IgD-negative memory B cell (primary cell): Measurements from ENCODE around the gene DAPK2. TPM values are rescaled to one million over a fixed set of nuclear protein-coding genes. Genes with fewer than 3 reads are reported as not detected.
"Not testable (repeated sequence)": the region's sequence is repeated elsewhere in the genome, so short reads cannot be mapped to it uniquely, and the experiment has no call there.

Experiments used
- H3K27ac Mint-ChIP-seq, 3 donors: one replicate each; pipeline ENCODE4 v1.8.0; 2020 to 2022; ENCODE audit warnings: mild to moderate bottlenecking in 3 of 3, mixed read lengths in 3 of 3, moderate library complexity in 1 of 3
- H3K27me3 Mint-ChIP-seq: one replicate; pipeline ENCODE4 v1.8.0; 2021; ENCODE audit warnings: mixed read lengths
- H3K36me3 Mint-ChIP-seq: one replicate; pipeline ENCODE4 v1.8.0; 2020; ENCODE audit warnings: mild to moderate bottlenecking, mixed read lengths
- H3K4me1 Mint-ChIP-seq, 3 donors: one replicate each; pipeline ENCODE4 v1.8.0; 2020 to 2022; ENCODE audit warnings: mixed read lengths in 3 of 3, mild to moderate bottlenecking in 1 of 3
- H3K4me3 Mint-ChIP-seq, 4 donors: one replicate each; pipeline ENCODE4 v1.8.0; 2020 to 2022; ENCODE audit warnings: mild to moderate bottlenecking in 4 of 4, mixed read lengths in 4 of 4, moderate library complexity in 3 of 4
- H3K9me3 Mint-ChIP-seq, 3 donors: one replicate each; pipeline ENCODE4 v1.8.0; 2020 to 2021; ENCODE audit warnings: mixed read lengths in 3 of 3, mild to moderate bottlenecking in 1 of 3
- polyA plus RNA-seq: library from polyadenylated mRNA; unstranded; fragments of 300-500 nt; fragmentation: Illumina TruSeq; gene quantifications from one replicate; pipeline ENCODE4 v1.2.3, GENCODE V29; 2021

The DAPK2 gene
- polyA plus RNA-seq, 1 donor from 2014 or later, result 7.7 TPM

DNA sequence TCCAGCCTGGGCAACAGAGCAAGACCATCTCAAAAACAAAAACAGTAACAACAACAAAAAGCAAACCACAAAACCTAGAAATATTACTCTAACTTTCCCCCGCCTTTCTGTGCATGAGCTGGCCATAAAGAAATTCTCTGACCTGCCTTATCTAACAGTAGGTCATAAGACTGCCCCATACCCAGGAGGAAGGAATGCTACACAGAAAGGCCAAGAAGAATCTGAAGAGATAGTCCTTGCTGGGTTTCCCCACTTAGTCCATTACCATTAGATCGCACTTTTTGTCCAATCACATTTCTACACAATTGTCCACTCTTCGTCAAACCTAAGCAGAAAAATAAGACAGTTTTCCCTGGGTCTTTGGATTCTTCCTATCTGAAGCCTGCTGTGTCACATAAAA is 23.8 kb upstream of the DAPK2 start:
- H3K36me3 Mint-ChIP-seq, result peaks cover 6% of the 10 kb centered on the region
- peak overlapping the region in 1 of 4 donors; percentile 81 for H3K4me3 Mint-ChIP-seq
- H3K9me3 Mint-ChIP-seq, result no peaks in the 10 kb centered on the region
- peaks cover 17 to 25% (median 21%) of the 10 kb centered on the region in 3 donors for H3K4me1 Mint-ChIP-seq
- no peaks in the 10 kb centered on the region for H3K27me3 Mint-ChIP-seq
- peak overlapping the region in 2 of 3 donors; percentile 47 to 87 for H3K27ac Mint-ChIP-seq

DNA sequence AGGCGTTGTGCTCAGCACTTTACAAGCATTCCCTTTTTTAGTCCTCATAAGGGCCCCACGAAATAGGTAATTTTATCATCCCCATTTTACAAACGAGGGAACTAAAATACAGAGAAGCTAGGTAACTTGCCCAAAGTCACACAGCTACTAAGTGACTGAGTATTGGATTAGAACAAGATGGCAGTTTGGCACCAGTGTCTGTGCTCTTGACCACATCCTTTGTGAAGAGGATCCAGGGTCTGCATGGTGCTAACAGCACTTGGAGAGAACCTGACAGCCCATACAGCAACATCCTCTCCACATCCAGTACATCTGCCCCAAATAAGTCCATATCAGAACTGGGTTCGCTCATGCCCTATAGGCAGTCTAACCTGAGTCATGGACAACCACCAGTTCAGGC is 21.8 kb upstream of the DAPK2 start:
- Mint-ChIP-seq H3K27me3 (no peaks in the 10 kb centered on the region), H3K27ac (no peak overlapping the region), H3K4me1 (peaks cover 17 to 20% (median 18%) of the 10 kb centered on the region in 3 donors), H3K9me3 (no peaks in the 10 kb centered on the region), H3K4me3 (no peak overlapping the region), H3K36me3 (peaks cover 6% of the 10 kb centered on the region)

DNA sequence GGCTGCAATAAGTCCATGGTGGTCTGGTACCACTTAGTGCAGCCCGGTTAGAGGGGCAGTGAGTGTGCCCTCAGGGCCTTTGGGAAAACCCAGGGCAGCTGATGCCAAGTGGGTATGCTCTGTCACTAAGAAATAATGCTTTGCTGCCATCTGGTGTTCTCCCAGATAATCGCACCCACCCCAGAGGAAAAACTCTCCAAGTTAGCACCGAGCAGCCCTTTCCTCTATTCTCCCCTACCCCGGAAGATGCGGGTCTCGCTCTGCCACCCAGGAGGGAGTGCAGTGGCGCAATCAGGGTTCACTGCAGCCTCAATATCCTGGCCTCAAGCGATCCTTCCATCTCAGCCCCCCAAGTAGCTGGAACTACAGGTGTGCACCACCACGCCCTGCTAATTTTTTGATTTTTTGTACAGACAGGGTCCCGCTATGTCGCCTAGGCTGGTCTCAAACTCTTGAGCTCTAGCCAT is 21.3 kb upstream of the DAPK2 start:
- H3K9me3 Mint-ChIP-seq, result no peaks in the 10 kb centered on the region
- H3K4me3 Mint-ChIP-seq, result peak overlapping the region in 1 of 4 donors; percentile 77
- H3K36me3 Mint-ChIP-seq, result peaks cover 6% of the 10 kb centered on the region
- peaks cover 17 to 18% (median 17%) of the 10 kb centered on the region in 3 donors for H3K4me1 Mint-ChIP-seq
- H3K27me3 Mint-ChIP-seq, result no peaks in the 10 kb centered on the region
- H3K27ac Mint-ChIP-seq, result peak overlapping the region in 1 of 3 donors; percentile 16

DNA sequence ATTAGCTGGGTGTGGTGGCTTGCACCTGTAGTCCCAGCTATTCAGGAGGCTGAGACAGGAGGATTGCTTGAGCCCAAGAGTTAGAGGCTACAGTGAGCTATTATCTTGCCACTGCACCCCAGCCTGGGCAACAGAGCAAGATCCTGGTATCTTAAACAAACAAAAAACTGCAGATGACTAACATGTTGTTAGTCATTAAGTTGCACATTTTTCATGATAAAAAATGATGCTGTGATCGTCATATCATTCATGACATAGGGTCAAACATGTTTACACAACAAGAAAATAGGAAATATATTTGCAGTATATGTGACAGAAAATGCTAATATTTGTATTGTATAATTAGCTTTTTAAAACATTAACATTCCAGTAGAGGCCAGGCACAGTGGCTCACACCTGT is 20.2 kb upstream of the DAPK2 start:
- no peak overlapping the region for H3K27ac Mint-ChIP-seq
- H3K9me3 Mint-ChIP-seq, result no peaks in the 10 kb centered on the region
- no peaks in the 10 kb centered on the region for H3K27me3 Mint-ChIP-seq
- peaks cover 1% of the 10 kb centered on the region for H3K36me3 Mint-ChIP-seq
- peaks cover 17 to 18% (median 17%) of the 10 kb centered on the region in 3 donors for H3K4me1 Mint-ChIP-seq
- H3K4me3 Mint-ChIP-seq, result no peak overlapping the region

DNA sequence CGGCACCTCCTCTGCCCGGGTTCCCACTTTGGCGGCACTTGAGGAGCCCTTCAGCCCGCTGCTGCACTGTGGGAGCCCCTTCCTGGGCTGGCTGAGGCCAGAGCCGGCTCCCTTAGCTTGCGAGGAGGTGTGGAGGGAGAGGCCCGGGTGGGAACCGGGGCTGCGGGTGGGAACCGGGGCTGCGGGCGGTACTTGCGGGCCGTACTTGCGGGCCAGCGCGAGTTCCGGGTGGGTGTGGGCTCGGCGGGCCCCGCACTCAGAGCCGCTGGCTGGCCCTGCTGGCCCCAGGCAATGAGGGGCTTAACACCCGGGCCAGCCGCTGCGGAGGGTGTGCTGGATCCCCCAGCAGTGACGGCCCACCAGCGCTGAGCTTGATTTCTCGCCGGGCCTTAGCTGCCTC is 14.4 kb upstream of the DAPK2 start:
- Mint-ChIP-seq H3K36me3 (peaks cover 1% of the 10 kb centered on the region), H3K27me3 (no peaks in the 10 kb centered on the region), H3K27ac (no peak overlapping the region), H3K9me3 (no peaks in the 10 kb centered on the region), H3K4me3 (no peak overlapping the region), H3K4me1 (no peaks in the 10 kb centered on the region)

DNA sequence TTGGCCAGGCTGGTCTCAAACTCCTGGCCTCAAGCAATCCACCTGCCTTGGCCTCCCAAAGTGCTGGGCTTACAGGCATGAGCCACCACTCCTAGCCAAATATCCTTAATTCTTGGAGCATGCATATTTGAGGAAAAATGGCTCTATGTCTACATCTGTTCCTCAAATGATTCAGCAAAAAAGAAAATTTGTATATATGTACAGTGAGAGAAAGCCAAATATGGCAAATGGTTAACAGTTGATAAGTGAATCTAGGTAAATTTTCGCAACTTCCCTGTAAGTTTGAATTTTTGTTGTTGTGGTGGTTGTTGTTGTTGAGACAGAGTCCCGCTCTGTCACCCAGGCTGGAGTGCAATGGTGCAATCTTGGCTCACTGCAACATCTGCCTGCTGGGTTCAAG is 12.8 kb upstream of the DAPK2 start:
- not testable (repeated sequence) for H3K27ac Mint-ChIP-seq, H3K36me3 Mint-ChIP-seq, H3K4me3 Mint-ChIP-seq, H3K27me3 Mint-ChIP-seq, H3K9me3 Mint-ChIP-seq, H3K4me1 Mint-ChIP-seq

DNA sequence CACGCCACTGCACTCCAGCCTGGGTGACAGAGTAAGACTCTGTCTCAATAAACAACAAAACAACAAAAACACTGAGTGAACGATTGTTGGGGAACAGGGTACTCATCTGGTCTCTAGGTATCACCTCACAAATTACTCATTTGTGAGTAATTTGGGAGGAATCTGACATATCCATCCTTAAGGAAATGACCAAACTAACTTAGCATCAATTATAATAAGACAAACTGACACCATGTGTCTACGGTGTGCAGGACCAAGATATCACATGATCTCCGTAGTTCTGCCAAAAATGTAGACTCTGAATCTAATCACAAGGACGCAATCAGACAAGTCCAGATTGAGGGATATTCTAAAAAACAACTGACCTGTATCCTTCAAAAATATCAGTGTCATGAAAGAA is 12.0 kb upstream of the DAPK2 start:
- Mint-ChIP-seq H3K36me3 (peaks cover 1% of the 10 kb centered on the region), H3K4me3 (no peak overlapping the region), H3K27me3 (no peaks in the 10 kb centered on the region), H3K27ac (peak overlapping the region in 1 of 3 donors; percentile 6), H3K9me3 (no peaks in the 10 kb centered on the region), H3K4me1 (no peaks in the 10 kb centered on the region)

DNA sequence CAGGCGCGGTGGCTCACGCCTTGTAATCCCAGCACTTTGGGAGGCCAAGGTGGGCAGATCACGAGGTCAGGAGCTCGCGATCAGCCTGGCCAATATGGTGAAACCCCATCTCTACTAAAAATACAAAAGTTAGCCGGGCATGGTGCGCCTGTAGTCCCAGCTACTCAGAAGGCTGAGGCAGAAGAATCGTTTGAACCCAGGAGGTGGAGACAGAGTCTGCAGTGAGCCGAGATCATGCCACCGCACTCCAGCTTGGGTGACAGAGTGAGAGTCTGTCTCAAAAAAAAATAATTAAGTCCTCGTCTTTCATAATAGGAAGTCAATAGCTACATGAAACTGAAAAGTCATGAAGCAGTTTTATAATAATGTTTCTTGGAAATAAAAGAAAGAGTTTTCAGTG is 7.4 kb upstream of the DAPK2 start:
- H3K4me3 Mint-ChIP-seq, H3K27me3 Mint-ChIP-seq, H3K27ac Mint-ChIP-seq, H3K9me3 Mint-ChIP-seq, H3K36me3 Mint-ChIP-seq, H3K4me1 Mint-ChIP-seq: not testable (repeated sequence)

DNA sequence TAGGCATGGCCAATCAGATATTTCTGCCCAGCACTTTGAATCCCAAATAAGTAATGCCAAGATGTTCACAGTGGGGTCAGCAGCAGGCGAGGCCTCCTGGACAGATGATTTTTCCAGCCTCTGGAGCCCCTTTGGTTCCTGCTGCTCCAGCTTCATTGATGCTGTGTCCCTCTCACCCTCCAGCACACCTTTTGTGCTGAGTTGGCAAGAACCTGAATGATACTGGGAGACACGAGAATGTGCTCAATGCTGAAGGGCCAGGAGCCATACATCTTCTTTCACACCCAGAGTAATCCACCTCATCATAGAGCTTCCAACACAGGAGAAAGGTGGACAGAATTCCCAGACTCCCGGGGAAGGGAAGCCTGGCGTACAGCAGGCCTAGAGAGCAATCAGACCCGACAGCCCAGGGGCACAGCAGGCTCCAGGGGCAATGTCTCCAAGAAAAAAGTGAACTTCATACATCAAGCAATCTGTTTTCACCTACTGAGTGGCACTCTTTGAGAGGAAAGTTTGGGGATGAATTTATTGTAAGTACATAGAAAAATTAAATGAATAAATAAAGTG is 6.7 kb upstream of the DAPK2 start:
- Mint-ChIP-seq H3K4me3 (no peak overlapping the region), H3K36me3 (peaks cover 2% of the 10 kb centered on the region), H3K9me3 (no peaks in the 10 kb centered on the region), H3K27me3 (peaks cover 2% of the 10 kb centered on the region), H3K4me1 (peaks cover 8 to 16% (median 9%) of the 10 kb centered on the region in 3 donors), H3K27ac (no peak overlapping the region)

DNA sequence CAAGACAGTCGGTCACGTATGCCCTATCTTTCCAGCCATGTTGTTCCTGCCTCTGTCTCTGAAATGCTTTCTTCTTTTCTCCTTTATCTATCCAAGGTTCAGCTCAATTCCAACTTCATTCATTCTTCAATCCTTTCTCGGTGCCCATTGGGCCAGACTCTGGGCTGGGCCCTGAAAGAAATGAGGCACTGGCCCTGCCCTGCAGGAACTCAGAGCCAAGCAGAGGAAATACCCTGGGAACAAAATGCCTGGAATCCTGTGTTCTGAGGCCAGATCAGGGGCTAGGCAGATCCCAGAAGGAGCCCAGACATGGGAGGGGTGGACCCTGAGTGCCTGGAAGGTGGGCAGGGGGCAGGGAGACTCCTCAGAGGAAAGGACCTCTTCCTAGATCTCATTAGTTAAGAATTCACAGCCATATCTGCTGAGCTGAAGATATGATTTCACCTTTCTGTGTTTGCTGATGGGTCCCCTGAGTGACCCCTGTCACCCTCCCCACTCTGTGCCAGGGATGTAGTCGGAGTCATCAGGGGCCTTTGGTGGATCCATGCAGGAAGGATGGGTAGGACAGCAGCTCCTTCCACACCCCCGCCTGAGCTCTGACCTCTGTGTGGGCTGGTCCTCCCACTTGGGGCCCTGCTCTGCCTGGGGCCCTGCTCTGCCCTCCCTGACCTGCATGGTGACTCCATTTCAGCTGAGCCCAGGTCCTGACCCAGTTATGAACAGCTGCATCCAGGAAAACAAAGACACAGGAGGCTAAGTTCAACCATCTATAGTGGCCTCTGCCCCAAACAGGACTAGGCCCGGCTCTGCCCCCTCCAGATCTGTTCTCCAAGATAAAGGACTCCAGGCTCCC is 5.3 kb upstream of the DAPK2 start:
- Mint-ChIP-seq H3K4me3 (no peak overlapping the region), H3K36me3 (peaks cover 2% of the 10 kb centered on the region), H3K9me3 (no peaks in the 10 kb centered on the region), H3K27ac (no peak overlapping the region), H3K4me1 (peaks cover 13 to 24% (median 14%) of the 10 kb centered on the region in 3 donors), H3K27me3 (peaks cover 2% of the 10 kb centered on the region)

DNA sequence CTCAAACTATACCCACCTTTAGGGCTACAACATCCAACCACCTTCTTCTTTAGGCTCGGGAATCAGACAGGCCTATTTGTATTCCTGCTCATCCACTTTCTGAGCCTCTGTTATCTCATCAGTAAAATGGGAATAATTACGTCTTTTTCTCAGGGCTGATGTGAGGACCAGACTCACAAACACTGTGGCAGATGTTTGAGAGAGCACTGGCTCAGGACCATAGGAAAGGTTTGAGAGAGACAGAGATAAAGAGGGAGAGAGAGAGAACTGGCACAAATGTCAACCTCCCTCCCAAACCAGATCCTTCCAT is 4.8 kb upstream of the DAPK2 start:
- Mint-ChIP-seq H3K27ac (no peak overlapping the region), H3K36me3 (peaks cover 2% of the 10 kb centered on the region), H3K4me1 (peaks cover 13 to 26% (median 15%) of the 10 kb centered on the region in 3 donors), H3K4me3 (no peak overlapping the region), H3K9me3 (no peaks in the 10 kb centered on the region), H3K27me3 (peaks cover 2% of the 10 kb centered on the region)

DNA sequence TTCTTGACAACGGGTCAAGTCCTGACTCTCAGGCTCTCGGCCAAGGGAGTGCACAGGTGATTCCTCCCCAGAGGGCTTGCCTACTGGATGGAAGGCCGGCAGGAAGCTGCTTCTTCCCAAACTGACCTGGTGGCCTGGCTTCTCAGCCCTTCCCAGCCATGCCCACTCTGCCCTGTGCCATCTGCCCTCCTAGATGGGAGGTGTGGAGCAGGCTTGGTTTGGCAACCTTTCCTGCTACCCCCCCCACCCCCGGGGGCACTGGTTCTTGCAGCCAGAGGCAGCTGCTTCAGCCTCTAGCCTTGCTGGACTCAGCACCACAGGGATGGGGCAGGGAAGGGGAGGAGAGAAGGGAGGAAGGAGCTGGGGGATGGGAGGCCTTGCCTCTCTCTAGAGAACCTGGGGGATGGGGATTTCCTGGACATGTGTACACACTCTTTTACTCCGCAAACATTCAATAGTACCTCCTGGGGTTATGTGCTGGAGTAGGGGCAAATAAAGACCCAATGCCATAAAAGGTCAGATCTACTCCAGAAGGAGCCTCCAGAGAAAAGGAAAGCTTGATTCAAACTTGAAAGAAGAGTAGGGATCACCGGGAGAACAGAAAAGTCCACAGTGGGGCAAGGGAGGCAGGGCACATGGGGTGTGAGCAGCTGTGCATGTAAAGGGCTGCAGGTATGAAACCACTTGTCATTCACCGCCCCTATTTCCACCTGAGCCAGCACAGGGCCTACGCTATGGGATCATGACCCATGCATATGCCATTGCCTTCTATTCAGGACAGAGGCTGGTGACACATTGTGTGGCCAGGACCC is 4.2 kb upstream of the DAPK2 start:
- peak overlapping the region in 1 of 4 donors; percentile 68 for H3K4me3 Mint-ChIP-seq
- peaks cover 2% of the 10 kb centered on the region for H3K27me3 Mint-ChIP-seq
- H3K36me3 Mint-ChIP-seq, result peaks cover 2% of the 10 kb centered on the region
- H3K9me3 Mint-ChIP-seq, result no peaks in the 10 kb centered on the region
- no peak overlapping the region for H3K27ac Mint-ChIP-seq
- H3K4me1 Mint-ChIP-seq, result peaks cover 15 to 28% (median 17%) of the 10 kb centered on the region in 3 donors

DNA sequence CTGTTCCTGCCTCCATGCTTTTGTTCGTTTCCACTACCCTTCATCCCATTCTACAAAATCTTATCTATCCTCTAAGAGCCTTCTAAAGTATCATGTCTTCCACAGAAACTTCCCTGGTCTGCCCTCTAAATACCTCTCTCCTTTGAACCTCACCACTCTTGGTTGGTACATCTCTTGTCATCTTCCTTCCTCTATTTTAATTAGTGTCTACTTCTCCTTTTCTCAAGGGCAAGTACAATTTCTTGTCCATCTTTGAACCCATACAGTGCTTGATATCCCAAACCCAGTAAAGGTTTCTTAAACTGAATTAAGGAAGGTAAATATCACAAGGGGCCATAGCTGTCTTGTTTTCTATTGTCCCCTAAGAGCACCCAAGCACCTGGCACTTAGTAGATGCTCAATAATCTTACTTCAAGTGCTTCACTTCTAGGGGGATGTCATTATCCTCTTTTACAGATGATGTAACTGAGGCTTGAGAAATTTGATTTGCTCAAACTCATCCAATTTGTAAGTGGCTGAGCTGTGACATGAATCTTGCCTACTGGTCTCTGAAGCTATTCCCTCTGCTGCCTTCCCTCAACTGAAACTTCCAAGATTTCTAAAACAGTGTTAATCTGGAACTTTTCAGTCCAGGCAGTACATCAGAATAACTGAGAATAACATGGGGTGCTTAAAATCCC is 2.6 kb upstream of the DAPK2 start:
- H3K27me3 Mint-ChIP-seq, result peaks cover 2% of the 10 kb centered on the region
- H3K4me3 Mint-ChIP-seq, result peak overlapping the region; percentile 34 to 90 (median 64)
- no peaks in the 10 kb centered on the region for H3K9me3 Mint-ChIP-seq
- peaks cover 27 to 42% (median 30%) of the 10 kb centered on the region in 3 donors for H3K4me1 Mint-ChIP-seq
- H3K36me3 Mint-ChIP-seq, result peaks cover 2% of the 10 kb centered on the region
- H3K27ac Mint-ChIP-seq, result peak overlapping the region in 1 of 3 donors; percentile 4

DNA sequence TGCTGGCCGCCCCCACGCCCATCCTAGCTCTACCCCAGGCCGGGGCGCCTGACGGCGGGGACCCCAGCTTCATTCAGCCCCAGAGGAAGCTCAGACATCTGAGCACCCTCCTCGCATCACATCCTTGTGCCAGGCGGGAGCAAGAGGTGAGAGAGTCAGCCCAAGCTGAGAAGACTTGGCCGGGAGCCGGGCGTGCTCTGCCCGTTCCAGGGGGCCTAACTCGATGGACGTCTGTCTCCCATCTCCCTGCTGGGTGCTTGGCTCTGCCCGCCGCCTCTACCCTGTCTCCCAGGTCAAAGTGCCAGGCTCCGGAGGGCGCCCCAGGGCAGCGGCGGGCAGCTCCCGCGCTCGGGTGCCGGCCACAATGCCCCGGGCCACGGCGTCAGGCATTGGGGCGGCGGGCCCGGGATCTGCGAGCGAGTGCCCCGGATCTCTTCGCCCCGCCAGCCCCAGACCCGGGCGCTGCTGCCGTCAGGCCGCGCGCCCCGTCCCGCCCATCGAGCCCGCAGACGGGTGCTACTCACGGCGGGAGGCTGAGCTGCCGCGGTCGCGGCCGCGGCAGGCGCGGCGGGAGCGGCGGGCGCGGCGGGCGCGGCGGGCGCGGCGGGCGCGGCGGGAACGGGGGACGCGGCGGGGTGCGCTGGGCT is 388 bp downstream of the DAPK2 start:
- peaks cover 36 to 49% (median 37%) of the 10 kb centered on the region in 3 donors for H3K4me1 Mint-ChIP-seq
- no peaks in the 10 kb centered on the region for H3K9me3 Mint-ChIP-seq
- peak overlapping the region in 2 of 3 donors; percentile 20 to 59 for H3K27ac Mint-ChIP-seq
- H3K27me3 Mint-ChIP-seq, result peaks cover 2% of the 10 kb centered on the region
- peaks cover 7% of the 10 kb centered on the region for H3K36me3 Mint-ChIP-seq
- peak overlapping the region; percentile 52 to 93 (median 80) for H3K4me3 Mint-ChIP-seq
